GM12875 (cell line): ENCODE data around the gene MEF2A.

ENCODE experiments used
- H3K4me3 ChIP-seq: one replicate; pipeline ENCODE4 v1.5.1; 2011; ENCODE audit warnings: low read depth, low read length, control low read depth
- CTCF ChIP-seq: IDR thresholded peaks from 2 replicates; pipeline ENCODE4 v1.5.1; 2011; ENCODE audit warnings: low read depth, mild to moderate bottlenecking, control low read depth, inconsistent platforms, low read length, moderate library complexity, borderline replicate concordance; ENCODE audit not compliant: insufficient read depth

Gene MEF2A

GRCh38 chr15:99722406-99722805 lies 156.6 kb downstream of the MEF2A start:
- no peak overlapping the region for H3K4me3 ChIP-seq
- no peak for TF ChIP-seq CTCF

GRCh38 chr15:99726333-99726732 lies 160.5 kb downstream of the MEF2A start:
- no peak for TF ChIP-seq CTCF
- no peak overlapping the region for H3K4me3 ChIP-seq

- no peak for TF ChIP-seq CTCF
Observed at GRCh38 chr15:99727330-99727729, 161.5 kb downstream of the MEF2A start.

GRCh38 chr15:99727733-99728132 lies 161.9 kb downstream of the MEF2A start:
- no peak overlapping the region for H3K4me3 ChIP-seq
- TF ChIP-seq CTCF = no peak

More at GRCh38 chr15:99727330-99727729, 161.5 kb downstream of the MEF2A start:
- H3K4me3 ChIP-seq = no peak overlapping the region

- TF ChIP-seq CTCF = no peak
- no peak overlapping the region for H3K4me3 ChIP-seq
Observed at GRCh38 chr15:99728916-99729315, 163.1 kb downstream of the MEF2A start.

GRCh38 chr15:99729327-99729726 lies 163.5 kb downstream of the MEF2A start:
- H3K4me3 ChIP-seq = no peak overlapping the region
- TF ChIP-seq CTCF = no peak

- no peak overlapping the region for H3K4me3 ChIP-seq
- peak; percentile 44 for TF ChIP-seq CTCF
Observed at GRCh38 chr15:99729920-99730319, 164.1 kb downstream of the MEF2A start.
